HPDE6-E6E7 (cell line): ENCODE results near the gene PWWP2A.
"Not testable (repeated sequence)": the region's sequence is repeated elsewhere in the genome, so short reads cannot be mapped to it uniquely, and the experiment has no call there.

Source experiments
- DNase-seq: peaks from one replicate; pipeline ENCODE4 v3.0.0; 2011; ENCODE audit warnings: missing footprints; ENCODE audit errors: extremely low spot score

Gene PWWP2A

GRCh38 chr5:160119142-160119904 is at the start of gene PWWP2A:
Gene PWWP2A (minus strand): TSS chr5:160119450. CDS start chr5:160119388, 62 bp downstream.
- peak; percentile 100 for DNase-seq

GRCh38 chr5:160167624-160168165 is 48.4 kb upstream of the PWWP2A start:
- no peak for DNase-seq

- no peak for DNase-seq
These were observed 47.8 kb upstream of the PWWP2A start for GRCh38 chr5:160166973-160167623.

GRCh38 chr5:160166069-160166972 is 47.1 kb upstream of the PWWP2A start:
- no peak for DNase-seq

- DNase-seq: peak; percentile 93
These were observed 46.2 kb upstream of the PWWP2A start for GRCh38 chr5:160165137-160166068.

GRCh38 chr5:160162910-160163309 is 43.7 kb upstream of the PWWP2A start:
- DNase-seq: no peak

GRCh38 chr5:160161626-160162025 is 42.4 kb upstream of the PWWP2A start:
- DNase-seq: no peak

GRCh38 chr5:160160875-160161274 is 41.6 kb upstream of the PWWP2A start:
- DNase-seq: not testable (repeated sequence)

GRCh38 chr5:160159991-160160792 is 40.9 kb upstream of the PWWP2A start:
- no peak for DNase-seq

- no peak for DNase-seq
These were observed 38.8 kb upstream of the PWWP2A start for GRCh38 chr5:160158087-160158486.

GRCh38 chr5:160155017-160155750 is 35.9 kb upstream of the PWWP2A start:
- no peak for DNase-seq

GRCh38 chr5:160152901-160153300 is 33.7 kb upstream of the PWWP2A start:
- no peak for DNase-seq

- no peak for DNase-seq
These were observed 33.0 kb upstream of the PWWP2A start for GRCh38 chr5:160152287-160152686.

GRCh38 chr5:160151017-160151416 is 31.8 kb upstream of the PWWP2A start:
- no peak for DNase-seq

GRCh38 chr5:160150381-160150780 is 31.1 kb upstream of the PWWP2A start:
- DNase-seq: no peak

GRCh38 chr5:160144436-160144835 is 25.2 kb upstream of the PWWP2A start:
- not testable (repeated sequence) for DNase-seq

GRCh38 chr5:160134332-160134731 is 15.1 kb upstream of the PWWP2A start:
- DNase-seq: no peak

- no peak for DNase-seq
These were observed 14.7 kb upstream of the PWWP2A start for GRCh38 chr5:160133918-160134304.
